Liver (tissue), 9 donors: Measurements from ENCODE around the gene GRIN2A. TPM values are rescaled to one million over a fixed set of nuclear protein-coding genes. Genes with fewer than 3 reads are reported as not detected.

ENCODE experiments used
- DNase-seq: peaks from one replicate; pipeline ENCODE4 v3.0.0-alpha.2; 2017; ENCODE audit warnings: low spot score
- H3K27ac ChIP-seq, 2 donors: one replicate each; pipeline ENCODE4 v1.7.0; 2013; ENCODE audit warnings: inconsistent platforms in 2 of 2, low read length in 2 of 2, control low read depth in 1 of 2, low read depth in 1 of 2, mild to moderate bottlenecking in 1 of 2
- H3K27me3 ChIP-seq, 4 donors: one replicate each; pipeline versions ENCODE4 v1.6.1 to v1.7.0; 2013; ENCODE audit warnings: low read length in 3 of 4, inconsistent platforms in 1 of 4, mild to moderate bottlenecking in 1 of 4, moderate library complexity in 1 of 4; ENCODE audit not compliant: control insufficient read depth in 4 of 4, insufficient read depth in 4 of 4
- H3K36me3 ChIP-seq, 4 donors: one replicate each; pipeline versions ENCODE4 v1.6.1 to v1.7.0; 2013; ENCODE audit warnings: low read length in 3 of 4, mild to moderate bottlenecking in 3 of 4, low read depth in 1 of 4, moderate library complexity in 1 of 4; ENCODE audit not compliant: control insufficient read depth in 4 of 4, insufficient read depth in 3 of 4
- H3K4me1 ChIP-seq, 4 donors: one replicate each; pipeline versions ENCODE4 v1.6.1 to v1.7.0; 2013; ENCODE audit warnings: low read length in 3 of 4, mild to moderate bottlenecking in 3 of 4, moderate library complexity in 1 of 4; ENCODE audit not compliant: control insufficient read depth in 4 of 4, insufficient read depth in 4 of 4
- H3K4me3 ChIP-seq, 3 donors: one replicate each; pipeline versions ENCODE4 v1.6.1 to v1.7.0; 2013; ENCODE audit warnings: low read length in 3 of 3, control low read depth in 1 of 3, low read depth in 1 of 3, mild to moderate bottlenecking in 1 of 3
- H3K9ac ChIP-seq, 2 donors: one replicate each; pipeline ENCODE4 v1.7.0; 2013; ENCODE audit warnings: low read length in 2 of 2, mild to moderate bottlenecking in 2 of 2, moderate library complexity in 2 of 2, control low read depth in 1 of 2, low read depth in 1 of 2
- H3K9me3 ChIP-seq, 4 donors: one replicate each; pipeline versions ENCODE4 v1.6.1 to v1.7.0; 2013; ENCODE audit warnings: low read length in 3 of 4; ENCODE audit not compliant: control insufficient read depth in 4 of 4
- CTCF ChIP-seq: fragments of 150-350 bp; IDR thresholded peaks from 2 replicates; pipeline ENCODE4 v1.5.1; 2017; ENCODE audit warnings: improper control_type of control experiment, low read depth, low read length; ENCODE audit not compliant: missing input control
- EGR1 ChIP-seq, 2 donors: IDR thresholded peaks; 2 replicates each; pipeline ENCODE4 v1.6.1; 2016 to 2018; ENCODE audit warnings: antibody characterized with exemption in 2 of 2, low read depth in 2 of 2
- FOXA1 ChIP-seq: IDR thresholded peaks from 2 replicates; pipeline ENCODE4 v1.6.1; 2016; ENCODE audit warnings: antibody characterized with exemption
- FOXA2 ChIP-seq: IDR thresholded peaks from 2 replicates; pipeline ENCODE4 v1.6.1; 2016; ENCODE audit warnings: antibody characterized with exemption
- GABPA ChIP-seq, 2 donors: IDR thresholded peaks in 1 of 2; conservative IDR thresholded peaks in 1 of 2; 2 replicates each; pipeline ENCODE4 v1.6.1; 2016; ENCODE audit warnings: antibody characterized with exemption in 2 of 2, mild to moderate bottlenecking in 1 of 2, moderate library complexity in 1 of 2
- HNF4A ChIP-seq, 2 donors: conservative IDR thresholded peaks; 2 replicates each; pipeline ENCODE4 v1.6.1; 2016; ENCODE audit warnings: antibody characterized with exemption in 2 of 2, mild to moderate bottlenecking in 2 of 2
- HNF4G ChIP-seq: IDR thresholded peaks from 2 replicates; pipeline ENCODE4 v1.6.1; 2016; ENCODE audit warnings: antibody characterized with exemption
- JUND ChIP-seq, 2 donors: IDR thresholded peaks; 2 replicates each; pipeline ENCODE4 v1.6.1; 2016; ENCODE audit warnings: antibody characterized with exemption in 2 of 2
- NR2F2 ChIP-seq: IDR thresholded peaks from 2 replicates; pipeline ENCODE4 v1.6.1; 2016; ENCODE audit warnings: antibody characterized with exemption
- RAD21 ChIP-seq, 2 donors: IDR thresholded peaks; 2 replicates each; pipeline ENCODE4 v1.6.1; 2016; ENCODE audit warnings: antibody characterized with exemption in 2 of 2, mild to moderate bottlenecking in 2 of 2
- RXRA ChIP-seq, 2 donors: IDR thresholded peaks; 2 replicates each; pipeline ENCODE4 v1.6.1; 2017 to 2018; ENCODE audit warnings: antibody characterized with exemption in 2 of 2, mild to moderate bottlenecking in 1 of 2
- SP1 ChIP-seq: IDR thresholded peaks from 2 replicates; pipeline ENCODE4 v1.6.1; 2018; ENCODE audit warnings: antibody characterized with exemption, mild to moderate bottlenecking
- TAF1 ChIP-seq: conservative IDR thresholded peaks from 2 replicates; pipeline ENCODE4 v1.6.1; 2016; ENCODE audit warnings: antibody characterized with exemption, mild to moderate bottlenecking
- YY1 ChIP-seq: IDR thresholded peaks from 2 replicates; pipeline ENCODE4 v1.6.1; 2016; ENCODE audit warnings: antibody characterized with exemption, mild to moderate bottlenecking
- ZBTB33 ChIP-seq: IDR thresholded peaks from 2 replicates; pipeline ENCODE4 v1.6.1; 2016; ENCODE audit warnings: antibody characterized with exemption
- whole genome bisulfite sequencing: extraction: QIAGEN DNeasy Blood & Tissue Kit; methylation state at CpG from one replicate; pipeline ENCODE4 v1.1.7; 2013; 5-methylcytosine and 5-hydroxymethylcytosine counted together
- polyA plus RNA-seq, 2 donors: library from polyadenylated mRNA; stranded (reverse) in 1 of 2; unstranded in 1 of 2; fragments of 200-250 nt in 1 of 2; fragments of >200 nt in 1 of 2; fragmentation: Nextera tagmentation in 1 of 2; extraction: Ambion mirVana in 1 of 2; gene quantifications; one replicate each; pipeline versions ENCODE4 v1.2.1 to v1.2.3, GENCODE V29; 2013 to 2015
- total RNA-seq, 2 donors: library from RNA; depleted of rRNA; stranded (reverse); fragments of >200 nt; gene quantifications; one replicate each; pipeline ENCODE4 v1.2.3, GENCODE V29; 2014
- TF ChIP-seq, protein P1 (sequence below): IDR thresholded peaks from 2 replicates; pipeline ENCODE4 v1.6.1; 2016; ENCODE audit warnings: antibody characterized with exemption
- TF ChIP-seq, protein P2 (sequence below): IDR thresholded peaks from 2 replicates; pipeline ENCODE4 v1.6.1; 2016; ENCODE audit warnings: antibody characterized with exemption
- TF ChIP-seq, protein P3 (sequence below): IDR thresholded peaks from 2 replicates; pipeline ENCODE4 v1.6.1; 2016; ENCODE audit warnings: antibody characterized with exemption, mild to moderate bottlenecking
- donor health status: healthy.
- donor health status: healthy.
- donor health status: healthy.
- donor health status: healthy.
- donor health status: healthy.

GRIN2A gene
- total and polyA plus RNA-seq, 4 donors, result under 0.01 to 0.08 (median 0.07) TPM; not detected in 1

GRCh38 chr16:10097271-10097670 lies 85.0 kb downstream of the GRIN2A start:
- H3K9ac ChIP-seq, result no peak overlapping the region
- no peaks in the 10 kb centered on the region for H3K36me3 ChIP-seq
- TF ChIP-seq, protein P1, sequence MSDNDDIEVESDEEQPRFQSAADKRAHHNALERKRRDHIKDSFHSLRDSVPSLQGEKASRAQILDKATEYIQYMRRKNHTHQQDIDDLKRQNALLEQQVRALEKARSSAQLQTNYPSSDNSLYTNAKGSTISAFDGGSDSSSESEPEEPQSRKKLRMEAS, result no peak
- TF ChIP-seq FOXA1 (no peak), FOXA2 (no peak), TAF1 (no peak), YY1 (no peak), HNF4A (conservative IDR thresholded peaks at IDR 0.05) (no peak), CTCF (no peak), GABPA (IDR thresholded peaks at IDR 0.05 in 1 of 2, conservative IDR thresholded peaks at IDR 0.05 in 1 of 2) (no peak), EGR1 (IDR thresholded peaks at IDR 0.05; ENCODE audit: low read depth in 2 of 2) (no peak), JUND (IDR thresholded peaks at IDR 0.05) (no peak), NR2F2 (no peak), HNF4G (no peak), ZBTB33 (no peak), RAD21 (IDR thresholded peaks at IDR 0.05) (no peak), SP1 (no peak)
- TF ChIP-seq, protein P2, sequence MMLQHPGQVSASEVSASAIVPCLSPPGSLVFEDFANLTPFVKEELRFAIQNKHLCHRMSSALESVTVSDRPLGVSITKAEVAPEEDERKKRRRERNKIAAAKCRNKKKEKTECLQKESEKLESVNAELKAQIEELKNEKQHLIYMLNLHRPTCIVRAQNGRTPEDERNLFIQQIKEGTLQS, result no peak
- TF ChIP-seq, protein P3, sequence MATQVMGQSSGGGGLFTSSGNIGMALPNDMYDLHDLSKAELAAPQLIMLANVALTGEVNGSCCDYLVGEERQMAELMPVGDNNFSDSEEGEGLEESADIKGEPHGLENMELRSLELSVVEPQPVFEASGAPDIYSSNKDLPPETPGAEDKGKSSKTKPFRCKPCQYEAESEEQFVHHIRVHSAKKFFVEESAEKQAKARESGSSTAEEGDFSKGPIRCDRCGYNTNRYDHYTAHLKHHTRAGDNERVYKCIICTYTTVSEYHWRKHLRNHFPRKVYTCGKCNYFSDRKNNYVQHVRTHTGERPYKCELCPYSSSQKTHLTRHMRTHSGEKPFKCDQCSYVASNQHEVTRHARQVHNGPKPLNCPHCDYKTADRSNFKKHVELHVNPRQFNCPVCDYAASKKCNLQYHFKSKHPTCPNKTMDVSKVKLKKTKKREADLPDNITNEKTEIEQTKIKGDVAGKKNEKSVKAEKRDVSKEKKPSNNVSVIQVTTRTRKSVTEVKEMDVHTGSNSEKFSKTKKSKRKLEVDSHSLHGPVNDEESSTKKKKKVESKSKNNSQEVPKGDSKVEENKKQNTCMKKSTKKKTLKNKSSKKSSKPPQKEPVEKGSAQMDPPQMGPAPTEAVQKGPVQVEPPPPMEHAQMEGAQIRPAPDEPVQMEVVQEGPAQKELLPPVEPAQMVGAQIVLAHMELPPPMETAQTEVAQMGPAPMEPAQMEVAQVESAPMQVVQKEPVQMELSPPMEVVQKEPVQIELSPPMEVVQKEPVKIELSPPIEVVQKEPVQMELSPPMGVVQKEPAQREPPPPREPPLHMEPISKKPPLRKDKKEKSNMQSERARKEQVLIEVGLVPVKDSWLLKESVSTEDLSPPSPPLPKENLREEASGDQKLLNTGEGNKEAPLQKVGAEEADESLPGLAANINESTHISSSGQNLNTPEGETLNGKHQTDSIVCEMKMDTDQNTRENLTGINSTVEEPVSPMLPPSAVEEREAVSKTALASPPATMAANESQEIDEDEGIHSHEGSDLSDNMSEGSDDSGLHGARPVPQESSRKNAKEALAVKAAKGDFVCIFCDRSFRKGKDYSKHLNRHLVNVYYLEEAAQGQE, result no peak
- no peak for DNase-seq
- H3K4me1 ChIP-seq, result no peaks in the 10 kb centered on the region
- no peak overlapping the region for H3K27ac ChIP-seq
- peaks cover 0 to 8% (median 0%) of the 10 kb centered on the region in 4 donors for H3K27me3 ChIP-seq
- WGBS, result 80% methylated on average over 2 of the region's 2 CpGs
- H3K9me3 ChIP-seq, result peaks cover 0 to 2% (median 0%) of the 10 kb centered on the region in 4 donors
- no peak overlapping the region for H3K4me3 ChIP-seq

DNA sequence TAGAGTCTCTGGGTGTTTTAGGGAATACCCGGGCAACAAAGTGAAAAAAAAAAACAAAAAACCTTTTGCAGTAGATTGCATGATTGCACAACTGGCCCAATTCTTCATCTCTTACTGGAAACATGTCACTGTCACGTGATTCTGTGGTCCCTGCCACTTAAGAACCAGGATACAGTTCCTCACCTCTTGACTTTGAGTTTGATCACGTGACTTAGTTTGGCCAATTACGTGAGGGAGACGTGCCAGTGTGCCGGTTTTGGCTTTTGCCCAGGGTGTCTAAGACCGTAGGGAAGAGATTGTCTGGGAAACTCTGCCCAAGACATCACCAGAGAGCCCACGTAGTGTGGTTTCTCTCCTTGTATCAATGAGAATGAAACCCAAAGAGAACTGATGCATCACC lies 88.7 kb downstream of the GRIN2A start:
- Histone ChIP-seq H3K4me3 (no peak overlapping the region), H3K36me3 (no peaks in the 10 kb centered on the region), H3K9me3 (peaks cover 0 to 2% (median 0%) of the 10 kb centered on the region in 4 donors), H3K27me3 (peaks cover 0 to 10% (median 0%) of the 10 kb centered on the region in 4 donors), H3K4me1 (no peaks in the 10 kb centered on the region), H3K27ac (no peak overlapping the region), H3K9ac (no peak overlapping the region)
- 74% methylated on average over 8 of the region's 8 CpGs for WGBS
- DNase-seq, result no peak
- TF ChIP-seq SP1, result no peak
- TF ChIP-seq EGR1 (IDR thresholded peaks at IDR 0.05; ENCODE audit: low read depth in 2 of 2), result no peak
- TF ChIP-seq JUND (IDR thresholded peaks at IDR 0.05), result no peak
- TF ChIP-seq RXRA (IDR thresholded peaks at IDR 0.05), result no peak
- TF ChIP-seq YY1, result no peak
- TF ChIP-seq GABPA (IDR thresholded peaks at IDR 0.05 in 1 of 2, conservative IDR thresholded peaks at IDR 0.05 in 1 of 2), result no peak
- TF ChIP-seq NR2F2, result no peak
- TF ChIP-seq, protein P3, result no peak
- TF ChIP-seq RAD21 (IDR thresholded peaks at IDR 0.05), result no peak
- no peak for TF ChIP-seq CTCF
